Hepatic stellate cell (primary cell): Measurements from ENCODE around the gene LHX3.
"Not testable (repeated sequence)": the region's sequence is repeated elsewhere in the genome, so short reads cannot be mapped to it uniquely, and the experiment has no call there.

Experiments
- DNase-seq: peaks from one replicate; pipeline ENCODE4 v3.0.0; 2011; ENCODE audit warnings: low spot score

LHX3 gene

GRCh38 chr9:136241542-136241941 is 36.6 kb upstream of the LHX3 start:
- DNase-seq: no peak

- DNase-seq: no peak
These were observed 36.0 kb upstream of the LHX3 start for GRCh38 chr9:136240941-136241340.

- no peak for DNase-seq
These were observed 35.0 kb upstream of the LHX3 start for GRCh38 chr9:136239983-136240330.

- no peak for DNase-seq
These were observed 34.4 kb upstream of the LHX3 start for GRCh38 chr9:136239135-136239982.

GRCh38 chr9:136238342-136238732 is 33.4 kb upstream of the LHX3 start:
- no peak for DNase-seq

GRCh38 chr9:136237486-136238341 is 32.8 kb upstream of the LHX3 start:
- DNase-seq: no peak

GRCh38 chr9:136236471-136237410 is 31.8 kb upstream of the LHX3 start:
- not testable (repeated sequence) for DNase-seq

- no peak for DNase-seq
These were observed 31.0 kb upstream of the LHX3 start for GRCh38 chr9:136235709-136236455.

- no peak for DNase-seq
These were observed 30.2 kb upstream of the LHX3 start for GRCh38 chr9:136235171-136235570.

- no peak for DNase-seq
These were observed 29.7 kb upstream of the LHX3 start for GRCh38 chr9:136234597-136234996.

GRCh38 chr9:136233868-136234267 is 28.9 kb upstream of the LHX3 start:
- DNase-seq: no peak

- DNase-seq: no peak
These were observed 28.5 kb upstream of the LHX3 start for GRCh38 chr9:136233411-136233810.

- DNase-seq: no peak
These were observed 28.0 kb upstream of the LHX3 start for GRCh38 chr9:136232969-136233368.

- DNase-seq: no peak
These were observed 26.8 kb upstream of the LHX3 start for GRCh38 chr9:136231478-136232297.

GRCh38 chr9:136230773-136231172 is 25.8 kb upstream of the LHX3 start:
- no peak for DNase-seq

- DNase-seq: no peak
These were observed 25.4 kb upstream of the LHX3 start for GRCh38 chr9:136230365-136230764.

GRCh38 chr9:136229096-136230065 is 24.5 kb upstream of the LHX3 start:
- no peak for DNase-seq

- DNase-seq: peak; percentile 61
These were observed 23.4 kb upstream of the LHX3 start for GRCh38 chr9:136228107-136228875.
